HG03108 (cell line): Measurements from ENCODE around the gene MED13.
A peak's percentile ranks its signal among the peaks of the same experiment; 100 is the strongest.
"Not testable (repeated sequence)": the region's sequence is repeated elsewhere in the genome, so short reads cannot be mapped to it uniquely, and the experiment has no call there.

ENCODE experiments used
- ATAC-seq: cut with Tn5 transposase; IDR thresholded peaks from one replicate; pipeline ENCODE4 v1.9.1; 2021; ENCODE audit warnings: moderate library complexity; ENCODE audit not compliant: unreplicated experiment

The MED13 gene

GRCh38 chr17:61927208-61928100 lies 137.6 kb downstream of the MED13 start, which contains the start of gene INTS2:
TSS of gene INTS2 (minus strand) at chr17:61927982. CDS start at chr17:61926644, 1,338 bp downstream.
- peak; percentile 68 for ATAC-seq

GRCh38 chr17:61926826-61927207 lies 138.3 kb downstream of the MED13 start:
- no peak for ATAC-seq

GRCh38 chr17:61915162-61915561 lies 149.9 kb downstream of the MED13 start:
- ATAC-seq, result not testable (repeated sequence)

- ATAC-seq, result no peak
Observed at GRCh38 chr17:61908292-61909037, 156.6 kb downstream of the MED13 start.

GRCh38 chr17:61907361-61907760 lies 157.7 kb downstream of the MED13 start:
- ATAC-seq, result no peak

GRCh38 chr17:61904094-61904710 lies 160.9 kb downstream of the MED13 start:
- no peak for ATAC-seq

GRCh38 chr17:61903251-61903650 lies 161.8 kb downstream of the MED13 start:
- no peak for ATAC-seq

GRCh38 chr17:61897548-61898180 lies 167.4 kb downstream of the MED13 start:
- ATAC-seq, result no peak

- ATAC-seq, result no peak
Observed at GRCh38 chr17:61895391-61895790, 169.7 kb downstream of the MED13 start.

GRCh38 chr17:61894310-61894709 lies 170.8 kb downstream of the MED13 start:
- not testable (repeated sequence) for ATAC-seq
